Thyroid gland (tissue), 4 donors: ENCODE measurements around the gene ABCB6. TPM values are rescaled to one million over a fixed set of nuclear protein-coding genes. Genes with fewer than 3 reads are reported as not detected.

Experiments
- DNase-seq, 2 donors: peaks; one replicate each; pipeline ENCODE4 v3.0.0-alpha.2; 2019
- H3K27ac ChIP-seq, 3 donors: fragments of 200-600 bp; sonication (generic); 1 replicate in 2 of 3; 2 replicates in 1 of 3; pipeline ENCODE4 v1.5.1; 2016 to 2019; ENCODE audit warnings: mild to moderate bottlenecking in 1 of 3, moderate library complexity in 1 of 3
- H3K27me3 ChIP-seq: fragments of 200-600 bp; sonication (generic); one replicate; pipeline ENCODE4 v1.5.1; 2019
- H3K36me3 ChIP-seq, 2 donors: fragments of 200-600 bp; sonication (generic); one replicate each; pipeline ENCODE4 v1.5.1; 2016 to 2019
- H3K4me1 ChIP-seq, 2 donors: fragments of 200-600 bp; sonication (generic); one replicate each; pipeline ENCODE4 v1.5.1; 2017 to 2019
- H3K4me3 ChIP-seq, 3 donors: fragments of 200-600 bp; sonication (generic); replicated peaks in 1 of 3; 1 replicate in 2 of 3; 2 replicates in 1 of 3; pipeline ENCODE4 v1.5.1; 2016; ENCODE audit warnings: mild to moderate bottlenecking in 1 of 3
- H3K9me3 ChIP-seq: fragments of 200-600 bp; sonication (generic); one replicate; pipeline ENCODE4 v1.5.1; 2017
- POLR2A ChIP-seq, 2 donors: fragments of 450-650 bp; IDR thresholded peaks; one replicate each; pipeline ENCODE4 v1.6.1; 2017; ENCODE audit warnings: antibody characterized with exemption in 2 of 2, mild to moderate bottlenecking in 2 of 2, moderate library complexity in 1 of 2
- WGBS, 2 donors: methylation state at CpG; one replicate each; pipeline ENCODE4 v1.1.5; 2017; 5-methylcytosine and 5-hydroxymethylcytosine counted together
- intact Hi-C: fragments of 100-400 bp; cut with DNase I; formaldehyde crosslinking; loops from one replicate; pipeline ENCODE4 v1.15.1; 2023
- total RNA-seq, 4 donors: library from RNA; depleted of rRNA; stranded (reverse); fragments of >200 nt; gene quantifications; one replicate each; pipeline ENCODE4 v1.2.3, GENCODE V29; 2016
- TF ChIP-seq, protein P1 (sequence below), 6 experiments: fragments of 200-600 bp in 3 of 6; fragments of 450-650 bp in 3 of 6; sonication (generic) in 3 of 6; IDR thresholded peaks; one replicate each; pipeline ENCODE4 v1.5.1; 2016 to 2019; ENCODE audit warnings: antibody characterized with exemption in 6 of 6, mild to moderate bottlenecking in 2 of 6, inconsistent platforms in 1 of 6, moderate library complexity in 1 of 6

ABCB6 gene
- total RNA-seq, 4 donors from 2014 or later = 29.6 to 96.8 (median 63.6) TPM

DNA sequence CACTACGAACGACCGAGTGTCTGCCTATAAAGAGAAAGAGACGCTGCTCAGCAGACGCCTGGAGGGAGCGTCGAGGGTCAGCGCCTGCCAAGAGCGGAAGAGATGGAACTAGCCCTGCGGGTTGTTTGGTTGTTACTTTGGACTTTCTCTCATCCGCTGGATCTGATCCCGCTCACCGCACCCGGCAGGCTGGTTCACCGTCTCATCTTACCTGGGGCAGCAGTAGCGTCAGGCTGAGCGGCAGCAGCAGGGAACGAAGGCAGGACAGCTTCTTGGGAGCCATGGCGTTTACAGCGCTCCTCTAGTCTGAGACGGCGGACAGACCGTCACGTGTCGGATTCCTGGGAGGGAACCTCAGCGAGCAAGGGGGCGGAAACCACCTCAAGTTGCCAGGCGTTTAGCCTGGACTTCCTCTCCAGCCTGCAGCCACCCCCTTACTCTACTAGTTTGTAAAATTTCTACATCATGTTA is 24.6 kb upstream of the ABCB6 start:
- WGBS, 2 donors = 36 to 43% methylated on average over 14 to 28 of the region's 28 CpGs
- no peak for TF ChIP-seq POLR2A (IDR thresholded peaks at IDR 0.05)
- TF ChIP-seq, protein P1, sequence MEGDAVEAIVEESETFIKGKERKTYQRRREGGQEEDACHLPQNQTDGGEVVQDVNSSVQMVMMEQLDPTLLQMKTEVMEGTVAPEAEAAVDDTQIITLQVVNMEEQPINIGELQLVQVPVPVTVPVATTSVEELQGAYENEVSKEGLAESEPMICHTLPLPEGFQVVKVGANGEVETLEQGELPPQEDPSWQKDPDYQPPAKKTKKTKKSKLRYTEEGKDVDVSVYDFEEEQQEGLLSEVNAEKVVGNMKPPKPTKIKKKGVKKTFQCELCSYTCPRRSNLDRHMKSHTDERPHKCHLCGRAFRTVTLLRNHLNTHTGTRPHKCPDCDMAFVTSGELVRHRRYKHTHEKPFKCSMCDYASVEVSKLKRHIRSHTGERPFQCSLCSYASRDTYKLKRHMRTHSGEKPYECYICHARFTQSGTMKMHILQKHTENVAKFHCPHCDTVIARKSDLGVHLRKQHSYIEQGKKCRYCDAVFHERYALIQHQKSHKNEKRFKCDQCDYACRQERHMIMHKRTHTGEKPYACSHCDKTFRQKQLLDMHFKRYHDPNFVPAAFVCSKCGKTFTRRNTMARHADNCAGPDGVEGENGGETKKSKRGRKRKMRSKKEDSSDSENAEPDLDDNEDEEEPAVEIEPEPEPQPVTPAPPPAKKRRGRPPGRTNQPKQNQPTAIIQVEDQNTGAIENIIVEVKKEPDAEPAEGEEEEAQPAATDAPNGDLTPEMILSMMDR (IDR thresholded peaks at IDR 0.05) = no peak
- no peak overlapping the region for H3K27ac ChIP-seq

DNA sequence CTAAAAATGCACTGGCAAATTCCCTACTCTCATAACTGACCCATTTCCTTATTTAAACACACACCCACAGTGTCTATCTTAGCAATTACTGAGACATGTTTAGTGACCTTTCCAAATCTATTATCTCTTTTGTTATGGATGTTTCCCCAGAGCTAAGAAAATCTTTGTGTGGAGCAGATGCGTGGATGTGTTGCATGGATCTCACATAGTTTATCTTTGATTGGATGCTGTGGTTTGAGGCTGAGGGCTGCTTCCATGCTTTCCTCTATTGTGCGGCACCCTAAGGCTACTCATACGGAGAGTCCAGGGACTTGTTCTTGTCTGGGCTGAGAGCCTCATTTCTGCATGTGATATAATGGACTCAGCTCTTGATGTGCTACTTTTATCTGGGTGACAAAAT is 15.6 kb upstream of the ABCB6 start:
- Histone ChIP-seq H3K9me3 (no peaks in the 10 kb centered on the region), H3K4me1 (peaks cover 10 to 12% of the 10 kb centered on the region in 2 donors), H3K27ac (no peak overlapping the region), H3K36me3 (peaks cover 54 to 65% of the 10 kb centered on the region in 2 donors), H3K4me3 (no peak overlapping the region), H3K27me3 (no peaks in the 10 kb centered on the region)
- DNase-seq = no peak
- 91 to 94% methylated on average over 3 of the region's 3 CpGs for WGBS, 2 donors
- intact Hi-C loops = no loop called here
- TF ChIP-seq, protein P1 (IDR thresholded peaks at IDR 0.05) = no peak
- no peak for TF ChIP-seq POLR2A (IDR thresholded peaks at IDR 0.05)

More for the DNA sequence above, 24.6 kb upstream of the ABCB6 start:
- no peaks in the 10 kb centered on the region for H3K9me3 ChIP-seq
- H3K4me3 ChIP-seq = no peak overlapping the region
- H3K4me1 ChIP-seq = peaks cover 5 to 29% of the 10 kb centered on the region in 2 donors
- no peak for DNase-seq
- no peaks in the 10 kb centered on the region for H3K27me3 ChIP-seq
- intact Hi-C loops = no loop called here
- peaks cover 0 to 4% of the 10 kb centered on the region in 2 donors for H3K36me3 ChIP-seq

DNA sequence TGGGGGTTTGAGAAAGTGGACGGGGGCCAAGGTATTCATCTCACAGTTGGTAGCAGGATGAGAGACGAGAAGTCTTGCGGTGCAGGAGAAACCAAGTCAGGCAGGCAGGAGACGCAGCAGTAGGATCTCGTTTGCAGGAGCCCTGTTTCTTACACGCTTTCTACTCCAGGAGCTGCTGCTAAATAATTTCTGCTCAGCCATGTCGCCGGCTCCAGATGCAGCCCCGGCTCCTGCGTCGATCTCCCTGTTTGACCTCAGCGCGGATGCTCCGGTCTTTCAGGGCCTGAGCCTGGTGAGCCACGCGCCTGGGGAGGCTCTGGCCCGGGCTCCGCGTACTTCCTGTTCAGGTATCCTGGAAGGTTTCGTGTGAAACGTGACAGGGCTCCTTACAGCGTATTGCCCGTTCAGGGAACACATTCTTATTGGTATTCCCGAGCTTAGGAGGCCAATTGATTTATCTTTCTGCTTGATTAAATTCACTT is 11.3 kb upstream of the ABCB6 start:
- intact Hi-C loops = no loop called here

DNA sequence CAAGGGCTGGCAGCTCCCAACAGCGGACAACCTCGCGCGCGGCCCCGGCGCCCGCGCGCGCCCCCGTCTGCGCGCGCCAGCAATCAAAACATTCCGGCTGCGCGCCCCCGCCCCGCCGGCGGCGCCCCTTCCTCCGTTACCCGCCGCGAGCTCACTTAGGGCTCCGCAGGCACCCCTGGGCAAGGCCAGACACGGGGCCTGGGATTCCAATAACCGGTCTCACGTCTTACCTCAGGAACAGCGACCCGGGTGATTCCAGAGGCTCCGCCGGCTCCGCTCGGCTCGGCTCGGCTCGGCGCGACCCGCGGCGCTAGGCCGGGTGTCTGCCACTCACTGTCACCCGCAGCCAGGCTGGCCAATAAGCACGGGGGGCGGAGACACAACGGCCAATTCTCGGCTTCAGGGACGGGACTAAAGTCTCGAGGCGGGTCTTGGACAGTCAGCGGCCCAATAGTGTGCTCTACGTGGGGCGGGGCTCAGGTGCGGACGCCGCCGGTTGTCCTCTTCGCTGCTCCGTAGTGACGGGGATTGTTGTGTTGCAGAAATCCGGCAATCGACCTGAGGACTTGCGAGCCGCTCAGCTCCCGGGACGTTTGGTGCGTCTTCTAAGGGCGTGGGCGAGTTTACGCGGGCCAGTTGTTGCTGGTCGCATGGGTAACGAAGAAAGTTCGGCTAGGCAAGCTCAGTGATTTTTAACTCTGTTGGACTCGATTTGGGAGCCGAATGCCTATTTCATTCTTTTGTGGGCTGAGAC is 10.7 kb upstream of the ABCB6 start, which contains the start of the genes ANKZF1 and ATG9A:
Gene ANKZF1 (plus strand): TSS at position 502 of the 754 bp plus-strand sequence. CDS start 452 bp downstream, outside the sequence.
Gene ATG9A (minus strand): TSS at position 332 of the 754 bp plus-strand sequence. CDS start 1,612 bp downstream, outside the sequence.
- peaks cover 42% of the 10 kb centered on the region in 2 donors for H3K36me3 ChIP-seq
- intact Hi-C loops = no loop called here
- DNase-seq = peak; percentile 100
- 0 to 2% methylated on average over 26 to 32 of the region's 80 CpGs for WGBS, 2 donors
- peaks cover 24% of the 10 kb centered on the region in 2 donors for H3K4me1 ChIP-seq
- TF ChIP-seq POLR2A (IDR thresholded peaks at IDR 0.05) = peak; percentile 58 to 91
- TF ChIP-seq, protein P1 (IDR thresholded peaks at IDR 0.05) = peak in 1 of 6 experiments; percentile 11
- peak within 1 kb of the TSS; percentile 86 to 92 (median 88) for H3K27ac ChIP-seq
- peak within 1 kb of the TSS; percentile 70 to 81 (median 75) for H3K4me3 ChIP-seq
- no peaks in the 10 kb centered on the region for H3K9me3 ChIP-seq
- no peaks in the 10 kb centered on the region for H3K27me3 ChIP-seq

More for the DNA sequence above, 11.3 kb upstream of the ABCB6 start:
- peak; percentile 55 to 61 for DNase-seq
- Histone ChIP-seq H3K4me3 (peak overlapping the region; percentile 23 to 75 (median 70)), H3K4me1 (peaks cover 24% of the 10 kb centered on the region in 2 donors), H3K27ac (peak overlapping the region; percentile 52 to 88 (median 70)), H3K27me3 (no peaks in the 10 kb centered on the region), H3K9me3 (no peaks in the 10 kb centered on the region), H3K36me3 (peaks cover 42% of the 10 kb centered on the region in 2 donors)
- TF ChIP-seq, protein P1 (IDR thresholded peaks at IDR 0.05) = peak in 1 of 6 experiments; percentile 5
- TF ChIP-seq POLR2A (IDR thresholded peaks at IDR 0.05) = no peak
- 0 to 1% methylated on average over 17 to 20 of the region's 24 CpGs for WGBS, 2 donors
